Breast epithelium (tissue), 4 donors: Measurements from ENCODE around the gene SERPINB7. TPM values are rescaled to one million over a fixed set of nuclear protein-coding genes. Genes with fewer than 3 reads are reported as not detected.

Experiments used
- DNase-seq, 2 donors: peaks; one replicate each; pipeline ENCODE4 v3.0.0-alpha.2; 2019; ENCODE audit warnings: low spot score in 2 of 2
- H3K27ac ChIP-seq, 2 donors: fragments of 200-600 bp; sonication (generic) in 1 of 2; one replicate each; pipeline ENCODE4 v1.5.1; 2016 to 2019; ENCODE audit warnings: mild to moderate bottlenecking in 1 of 2
- H3K27me3 ChIP-seq, 2 donors: fragments of 200-600 bp; sonication (generic) in 1 of 2; one replicate each; pipeline versions ENCODE4 v1.5.1 to v1.6.0; 2017 to 2019; ENCODE audit warnings: control low read depth in 1 of 2, mild to moderate bottlenecking in 1 of 2
- H3K36me3 ChIP-seq: fragments of 200-600 bp; one replicate; pipeline ENCODE4 v1.5.1; 2019
- H3K4me1 ChIP-seq, 2 donors: fragments of 200-600 bp; sonication (generic); one replicate each; pipeline ENCODE4 v1.5.1; 2016 to 2019; ENCODE audit warnings: control low read depth in 1 of 2
- H3K4me3 ChIP-seq, 3 donors: fragments of 200-600 bp; sonication (generic); 1 replicate in 2 of 3; 2 replicates in 1 of 3; pipeline ENCODE4 v1.5.1; 2016 to 2019; ENCODE audit warnings: mild to moderate bottlenecking in 3 of 3, moderate library complexity in 2 of 3
- H3K9me3 ChIP-seq, 2 donors: fragments of 200-600 bp; sonication (generic) in 1 of 2; one replicate each; pipeline ENCODE4 v1.5.1; 2016 to 2019; ENCODE audit warnings: control low read depth in 1 of 2
- CTCF ChIP-seq, 3 donors: fragments of 450-650 bp; IDR thresholded peaks; one replicate each; pipeline ENCODE4 v1.5.1; 2016 to 2017; ENCODE audit warnings: antibody characterized with exemption in 3 of 3, mild to moderate bottlenecking in 3 of 3, moderate library complexity in 3 of 3
- POLR2A ChIP-seq: fragments of 450-650 bp; IDR thresholded peaks from one replicate; pipeline ENCODE4 v1.6.1; 2016; ENCODE audit warnings: antibody characterized with exemption, mild to moderate bottlenecking, moderate library complexity
- POLR2AphosphoS5 ChIP-seq, 3 donors: sonication (generic); formaldehyde crosslinking; IDR thresholded peaks; one replicate each; pipeline ENCODE4 v1.6.1; 2017; ENCODE audit warnings: antibody characterized with exemption in 3 of 3
- intact Hi-C: fragments of 100-400 bp; cut with DNase I; formaldehyde crosslinking; loops from one replicate; pipeline ENCODE4 v1.15.1; 2023; ENCODE audit warnings: low total_unique reads
- total RNA-seq, 3 donors: library from RNA; depleted of rRNA; stranded (reverse); fragments of >200 nt; gene quantifications; one replicate each; pipeline ENCODE4 v1.1.0, GENCODE V29; 2016

Gene SERPINB7
- total RNA-seq, 3 donors from 2014 or later: not detected

DNA sequence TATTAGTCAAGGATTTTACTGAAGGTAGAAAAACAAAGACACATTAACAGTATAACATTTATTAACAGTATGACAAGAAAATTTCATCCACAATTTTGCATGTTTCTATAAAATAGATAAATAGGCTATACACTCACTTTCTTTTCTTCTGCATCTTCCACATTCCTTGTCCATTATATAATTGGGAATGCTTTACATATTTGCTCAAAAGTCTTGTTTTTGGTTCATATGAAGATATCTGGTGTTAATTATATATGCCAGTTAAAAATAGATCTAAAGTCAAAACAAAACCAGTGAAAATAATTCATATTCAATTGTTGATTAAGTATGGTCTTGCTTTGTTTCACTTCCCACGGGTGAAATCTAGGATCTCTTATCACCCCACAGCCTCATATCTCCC is 53.4 kb downstream of the SERPINB7 start:
- H3K4me3 ChIP-seq: no peak overlapping the region
- no peaks in the 10 kb centered on the region for H3K4me1 ChIP-seq
- H3K27ac ChIP-seq: no peak overlapping the region
- DNase-seq: no peak
- intact Hi-C loops: no loop called here
- no peaks in the 10 kb centered on the region for H3K36me3 ChIP-seq
- TF ChIP-seq POLR2A (no peak), CTCF (IDR thresholded peaks at IDR 0.05) (no peak), POLR2AphosphoS5 (IDR thresholded peaks at IDR 0.05) (no peak)
- H3K9me3 ChIP-seq: no peaks in the 10 kb centered on the region
- H3K27me3 ChIP-seq: no peaks in the 10 kb centered on the region

DNA sequence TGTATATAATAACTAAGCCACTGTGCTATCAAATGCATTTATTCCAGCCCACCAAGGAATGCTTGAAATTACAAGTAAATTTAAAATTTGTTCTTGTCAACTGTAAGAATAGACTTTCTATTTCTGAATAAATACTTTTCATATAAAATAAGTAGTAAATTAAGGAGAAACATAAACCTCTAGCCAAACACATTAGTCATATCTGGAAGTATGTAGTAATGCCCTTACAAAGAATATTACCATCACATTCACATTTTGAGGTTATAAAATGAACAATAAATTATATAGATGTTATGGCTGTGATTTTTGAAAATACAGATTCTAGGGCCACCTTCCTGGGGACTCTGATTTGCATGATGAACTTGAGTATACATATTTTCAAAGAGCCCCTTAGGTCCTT is 54.7 kb downstream of the SERPINB7 start:
- H3K27ac ChIP-seq: no peak overlapping the region
- no peaks in the 10 kb centered on the region for H3K4me1 ChIP-seq
- no peak for DNase-seq
- H3K27me3 ChIP-seq: no peaks in the 10 kb centered on the region
- no peaks in the 10 kb centered on the region for H3K36me3 ChIP-seq
- no peaks in the 10 kb centered on the region for H3K9me3 ChIP-seq
- H3K4me3 ChIP-seq: no peak overlapping the region
- no peak for TF ChIP-seq POLR2AphosphoS5 (IDR thresholded peaks at IDR 0.05)
- TF ChIP-seq POLR2A: no peak
- TF ChIP-seq CTCF (IDR thresholded peaks at IDR 0.05): no peak
- intact Hi-C loops: no loop called here

GRCh38 chr18:63831080-63831788 is 56.0 kb downstream of the SERPINB7 start:
- Histone ChIP-seq H3K27me3 (no peaks in the 10 kb centered on the region), H3K27ac (no peak overlapping the region), H3K36me3 (no peaks in the 10 kb centered on the region), H3K9me3 (no peaks in the 10 kb centered on the region), H3K4me1 (no peaks in the 10 kb centered on the region), H3K4me3 (no peak overlapping the region)
- DNase-seq: no peak
- intact Hi-C loops: no loop called here
- TF ChIP-seq CTCF (IDR thresholded peaks at IDR 0.05): no peak
- TF ChIP-seq POLR2AphosphoS5 (IDR thresholded peaks at IDR 0.05): no peak
- no peak for TF ChIP-seq POLR2A

DNA sequence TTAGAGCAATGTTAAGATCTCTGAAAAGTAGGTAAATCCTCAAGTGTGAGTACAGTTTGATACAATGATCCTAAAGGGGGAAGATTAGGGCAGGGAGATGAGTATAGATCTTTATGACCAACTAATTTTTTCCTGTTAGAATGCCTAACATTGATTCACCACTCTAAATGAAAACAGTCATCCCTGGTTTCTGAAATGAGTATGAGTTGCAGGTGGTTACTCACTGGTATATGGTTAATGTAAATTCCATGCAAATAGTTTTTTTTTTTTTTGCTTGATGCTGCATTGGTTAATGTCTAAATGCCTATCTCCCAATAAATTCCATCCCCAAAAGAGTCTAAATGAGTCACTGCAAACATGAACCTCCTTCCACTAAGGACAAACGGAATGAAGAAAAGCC is 57.3 kb downstream of the SERPINB7 start:
- Histone ChIP-seq H3K36me3 (no peaks in the 10 kb centered on the region), H3K27me3 (no peaks in the 10 kb centered on the region), H3K4me3 (no peak overlapping the region), H3K27ac (no peak overlapping the region), H3K4me1 (no peaks in the 10 kb centered on the region), H3K9me3 (no peaks in the 10 kb centered on the region)
- TF ChIP-seq POLR2A (no peak), POLR2AphosphoS5 (IDR thresholded peaks at IDR 0.05) (no peak), CTCF (IDR thresholded peaks at IDR 0.05) (no peak)
- intact Hi-C loops: no loop called here
- no peak for DNase-seq

- H3K36me3 ChIP-seq: no peaks in the 10 kb centered on the region
- TF ChIP-seq POLR2A: no peak
- TF ChIP-seq CTCF (IDR thresholded peaks at IDR 0.05): no peak
- TF ChIP-seq POLR2AphosphoS5 (IDR thresholded peaks at IDR 0.05): no peak
- no peaks in the 10 kb centered on the region for H3K4me1 ChIP-seq
- H3K4me3 ChIP-seq: no peak overlapping the region
- intact Hi-C loops: no loop called here
- no peaks in the 10 kb centered on the region for H3K9me3 ChIP-seq
- H3K27ac ChIP-seq: no peak overlapping the region
- DNase-seq: no peak
- no peaks in the 10 kb centered on the region for H3K27me3 ChIP-seq
Observed at GRCh38 chr18:63834471-63835113, 59.4 kb downstream of the SERPINB7 start.
